ENCODE measurements around the gene ICA1.

GRCh38 chr7:8210845-8211724 is 50.9 kb downstream of the ICA1 start:
- TF ChIP-seq POLR2AphosphoS5 (IDR thresholded peaks at IDR 0.05; ENCODE audit: borderline replicate concordance, low read depth, low read length), result no peak
- TF ChIP-seq EZH2 (IDR thresholded peaks at IDR 0.05), result no peak

All from SK-N-MC (cell line).